HG03135 (cell line): ENCODE measurements around the gene ATF3.
"Not testable (repeated sequence)": the region's sequence is repeated elsewhere in the genome, so short reads cannot be mapped to it uniquely, and the experiment has no call there.

Experiments
- ATAC-seq: cut with Tn5 transposase; IDR thresholded peaks from one replicate; pipeline ENCODE4 v1.9.1; 2021; ENCODE audit warnings: mild to moderate bottlenecking, moderate library complexity; ENCODE audit not compliant: unreplicated experiment

Gene ATF3

GRCh38 chr1:212647004-212647403 is 38.4 kb downstream of the ATF3 start:
- ATAC-seq, result no peak

- ATAC-seq, result no peak
Observed at GRCh38 chr1:212648431-212648830, 39.9 kb downstream of the ATF3 start.

- no peak for ATAC-seq
Observed at GRCh38 chr1:212649020-212649419, 40.5 kb downstream of the ATF3 start.

- ATAC-seq, result no peak
Observed at GRCh38 chr1:212650228-212650627, 41.7 kb downstream of the ATF3 start.

- ATAC-seq, result no peak
Observed at GRCh38 chr1:212651521-212651920, 43.0 kb downstream of the ATF3 start.

- ATAC-seq, result no peak
Observed at GRCh38 chr1:212651977-212652376, 43.4 kb downstream of the ATF3 start.

- ATAC-seq, result no peak
Observed at GRCh38 chr1:212652609-212653008, 44.0 kb downstream of the ATF3 start.

GRCh38 chr1:212655668-212656440 is 47.3 kb downstream of the ATF3 start:
- no peak for ATAC-seq

GRCh38 chr1:212656730-212657129 is 48.2 kb downstream of the ATF3 start:
- ATAC-seq, result no peak

GRCh38 chr1:212658250-212658649 is 49.7 kb downstream of the ATF3 start:
- not testable (repeated sequence) for ATAC-seq

GRCh38 chr1:212664409-212665199 is 56.0 kb downstream of the ATF3 start:
- ATAC-seq, result no peak

- ATAC-seq, result peak; percentile 85
Observed at GRCh38 chr1:212665241-212666115, 56.9 kb downstream of the ATF3 start.

GRCh38 chr1:212666116-212666775 is 57.7 kb downstream of the ATF3 start:
- ATAC-seq, result no peak

GRCh38 chr1:212667223-212668139 is 58.9 kb downstream of the ATF3 start:
- peak; percentile 57 for ATAC-seq

GRCh38 chr1:212668477-212668876 is 59.9 kb downstream of the ATF3 start:
- ATAC-seq, result no peak

GRCh38 chr1:212669102-212669501 is 60.5 kb downstream of the ATF3 start:
- ATAC-seq, result no peak

- ATAC-seq, result no peak
Observed at GRCh38 chr1:212669600-212669999, 61.0 kb downstream of the ATF3 start.

GRCh38 chr1:212670301-212670700 is 61.7 kb downstream of the ATF3 start:
- no peak for ATAC-seq
